Stimulated activated CD8-positive, alpha-beta memory T cell treated with anti-CD3 and anti-CD28 coated beads, Interleukin-7, amount 100 ng/mL, for 24 hours (primary cell): ENCODE results near the gene LRRC56.

Source experiments
- DNase-seq: peaks from one replicate; pipeline ENCODE4 v3.0.0-alpha.2; 2020; ENCODE audit warnings: low read depth

LRRC56 gene

DNA sequence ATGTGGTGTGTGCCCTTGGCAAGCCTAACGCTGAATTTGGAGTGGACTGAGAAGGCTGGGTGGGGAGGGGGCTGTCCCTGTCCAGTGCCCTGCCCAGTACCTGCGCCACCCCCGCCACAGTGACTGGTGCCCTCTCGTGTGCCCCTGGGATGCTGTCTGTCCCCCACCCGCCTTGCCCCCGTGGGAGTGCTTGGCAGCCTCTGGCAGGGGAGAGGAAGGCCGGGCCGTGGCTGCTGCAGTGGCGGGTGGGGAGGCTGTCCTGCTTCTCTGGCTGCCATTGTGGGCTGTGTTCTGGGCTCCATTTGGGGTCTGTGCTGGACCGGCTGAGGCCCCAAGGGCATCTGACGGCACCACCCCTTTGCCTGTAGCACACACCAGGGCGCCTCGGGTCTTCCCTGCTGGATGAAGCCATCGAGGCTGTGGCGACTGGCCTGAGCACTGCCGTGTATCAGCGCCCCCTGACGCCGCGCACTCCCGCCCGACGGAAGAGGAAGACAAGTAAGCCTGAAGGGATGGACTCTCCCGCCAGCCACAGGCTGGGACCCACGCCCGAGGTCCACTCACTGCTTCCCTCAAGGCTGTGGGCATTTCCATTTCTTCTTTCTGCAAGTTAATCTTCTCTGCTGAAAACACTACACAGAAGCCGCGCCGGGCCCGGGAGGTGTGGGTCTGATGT lies 60.8 kb downstream of the LRRC56 start:
- no peak for DNase-seq

GRCh38 chr11:601573-602245 lies 64.4 kb downstream of the LRRC56 start:
- DNase-seq, result no peak

DNA sequence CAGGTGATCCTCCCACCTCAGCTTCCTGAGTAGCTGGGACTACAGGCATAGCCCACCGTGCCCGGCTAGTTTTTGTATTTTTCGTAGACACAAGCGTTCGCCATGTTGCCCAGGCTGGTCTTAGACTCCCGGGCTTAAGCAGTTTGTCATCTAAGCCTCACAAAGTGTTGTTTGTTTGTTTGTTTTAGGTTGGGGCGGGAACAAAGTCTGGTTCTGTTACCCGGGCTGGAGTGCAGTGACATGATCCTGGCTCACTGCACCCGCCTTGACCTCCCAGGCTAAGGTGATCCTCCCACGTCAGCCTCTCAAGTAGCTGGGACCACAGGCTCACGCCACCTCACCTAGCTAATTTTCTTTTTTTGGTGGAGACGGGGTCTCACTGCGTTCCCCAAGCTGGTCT lies 65.8 kb downstream of the LRRC56 start:
- no peak for DNase-seq
